HG02970 (cell line): ENCODE measurements around the gene CANT1.
"Not testable (repeated sequence)": the region's sequence is repeated elsewhere in the genome, so short reads cannot be mapped to it uniquely, and the experiment has no call there.

Experiments
- ATAC-seq: cut with Tn5 transposase; IDR thresholded peaks from one replicate; pipeline ENCODE4 v1.9.1; 2021; ENCODE audit warnings: mild to moderate bottlenecking, moderate library complexity, moderate number of reproducible peaks; ENCODE audit not compliant: unreplicated experiment, low FRiP score

CANT1 gene

DNA sequence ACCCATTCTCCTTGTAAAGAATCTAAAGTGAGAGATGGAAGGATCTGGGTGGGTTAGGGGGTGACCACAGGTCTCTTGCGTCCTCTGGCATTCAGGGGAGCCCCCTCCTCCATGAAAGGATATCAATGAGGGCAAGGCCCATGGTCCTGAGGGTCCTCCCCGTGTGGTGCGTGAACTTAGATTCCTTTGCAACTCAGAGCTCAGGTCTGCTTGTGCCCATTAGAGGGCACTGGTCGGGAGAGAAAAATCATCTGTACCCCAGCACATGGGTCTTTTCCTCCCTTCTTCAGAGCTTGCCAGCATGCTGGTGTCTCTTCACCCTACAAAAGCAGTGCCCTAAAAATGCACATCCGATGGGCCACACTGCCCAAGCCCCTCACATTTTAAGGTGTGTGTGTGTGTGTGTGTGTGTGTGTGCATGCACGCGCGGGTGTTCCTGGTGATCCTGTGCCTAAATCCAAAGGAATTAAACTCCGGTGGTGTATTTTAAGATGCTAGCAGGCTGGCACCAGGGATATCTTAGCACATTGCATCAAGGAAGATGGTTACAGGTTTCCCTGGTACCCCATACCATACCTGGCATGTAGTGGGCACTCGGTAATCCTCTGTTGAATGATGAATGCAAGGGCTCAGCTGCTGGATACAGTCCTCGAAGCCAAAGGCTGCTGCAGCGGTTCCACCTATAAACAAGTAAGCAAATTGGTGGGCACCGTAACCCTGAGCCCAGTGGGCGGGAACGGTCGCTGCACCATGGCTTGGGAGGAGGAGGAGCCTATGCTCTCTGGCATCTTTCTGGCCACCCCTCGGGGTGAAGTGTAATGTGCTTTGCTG, 19.1 kb upstream of the CANT1 start:
- no peak for ATAC-seq

DNA sequence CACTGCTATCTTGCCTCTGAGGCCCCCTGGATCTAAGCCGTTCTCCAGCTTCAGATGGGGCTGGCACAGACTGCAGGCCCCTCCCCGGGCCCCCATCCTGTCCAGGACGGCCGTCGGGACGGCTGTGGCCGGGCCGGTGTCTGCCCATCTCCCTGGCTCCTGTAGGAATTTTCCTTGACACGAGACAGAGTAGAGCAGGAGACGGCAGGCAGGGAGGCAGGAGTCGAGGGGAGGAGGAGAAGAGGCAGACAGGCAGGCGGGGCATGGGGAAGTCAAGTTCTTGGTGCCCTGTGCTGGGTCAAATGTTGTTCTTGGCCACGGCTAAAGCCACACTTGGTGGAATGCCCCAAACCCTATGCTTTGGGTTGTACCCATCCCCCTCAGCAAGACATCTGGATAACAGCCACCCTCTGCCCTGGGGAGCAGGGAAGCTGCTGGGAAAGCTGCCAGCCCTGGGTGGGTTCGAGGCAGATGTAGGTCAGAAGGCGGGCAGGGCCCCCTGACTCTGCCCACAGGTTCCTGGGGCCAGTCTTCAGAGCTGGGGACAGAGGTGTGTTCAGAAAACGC, 18.4 kb upstream of the CANT1 start:
- ATAC-seq = no peak

DNA sequence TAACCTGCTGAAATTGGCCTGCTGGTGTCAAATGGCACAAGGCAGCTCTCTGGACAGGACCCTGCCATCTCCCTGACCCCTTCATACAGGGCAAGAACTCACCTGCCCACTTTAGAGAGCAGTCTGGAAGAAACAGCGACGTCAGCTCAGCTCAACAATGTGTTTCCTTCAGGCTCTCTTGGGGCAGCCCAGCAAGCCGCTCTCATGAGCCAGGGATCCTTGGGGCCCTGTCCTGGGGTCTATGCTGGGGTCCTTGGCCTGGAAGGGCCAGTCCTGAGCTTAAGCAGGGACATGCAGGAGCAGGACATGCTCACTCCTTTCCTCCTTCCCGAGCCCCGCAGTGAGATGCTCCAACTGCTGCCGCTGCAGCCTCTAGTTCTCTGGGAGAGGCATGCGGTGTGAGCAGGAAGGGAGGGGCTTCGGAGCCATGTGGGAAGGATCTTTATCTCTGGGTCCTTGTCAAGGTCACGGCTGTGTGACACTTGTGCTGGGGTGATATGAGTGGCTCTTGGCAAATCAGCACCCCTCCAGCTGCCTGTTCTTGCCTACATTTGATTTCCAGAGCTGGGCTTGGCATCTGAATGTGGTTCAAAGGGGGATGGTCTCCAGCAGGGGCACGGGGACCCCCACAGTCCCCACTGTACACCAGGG, 17.8 kb upstream of the CANT1 start:
- ATAC-seq = no peak

DNA sequence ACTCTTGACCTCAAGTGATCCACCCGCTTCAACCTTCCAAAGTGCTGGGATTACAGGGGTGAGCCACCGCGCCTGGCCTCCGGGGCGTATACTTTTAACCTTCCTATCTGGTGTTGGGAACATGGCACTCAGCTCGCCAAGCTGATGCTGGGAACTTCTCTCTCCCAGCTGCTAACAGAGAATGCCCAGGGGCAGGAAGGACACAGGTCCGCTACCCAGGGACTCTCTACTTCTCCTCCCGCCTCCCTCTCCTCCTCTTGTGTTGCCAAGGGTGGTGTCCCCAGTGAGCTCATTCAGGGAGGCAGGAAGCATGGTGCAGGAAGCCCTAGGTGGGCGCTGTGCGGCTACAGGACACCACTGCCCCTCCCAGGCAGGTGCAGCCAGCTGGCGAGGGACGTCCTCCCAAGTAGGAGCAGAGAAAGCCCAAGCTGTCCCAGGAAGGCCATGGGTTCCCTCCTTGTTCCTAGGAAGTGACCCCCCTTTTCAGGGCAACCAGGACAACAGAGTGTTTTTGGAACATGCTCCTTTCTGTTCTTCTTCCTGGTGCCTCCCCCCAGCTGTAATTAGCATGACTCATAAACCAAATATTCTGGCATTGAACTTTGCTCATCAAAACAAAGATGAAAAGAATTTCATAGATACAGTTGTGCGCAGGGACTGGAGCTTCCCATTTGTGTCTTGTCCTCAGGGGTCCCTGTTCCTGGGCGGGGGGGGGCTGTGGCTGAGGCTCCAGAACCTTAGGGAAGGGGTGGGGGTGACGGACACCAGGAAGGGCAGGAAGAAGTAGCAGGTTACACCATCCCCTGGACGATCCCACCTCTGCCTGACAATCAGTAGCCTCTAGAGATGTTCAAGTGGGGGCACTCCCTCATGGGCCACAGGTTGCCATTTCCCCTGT, 17.1 kb upstream of the CANT1 start:
- ATAC-seq = no peak

DNA sequence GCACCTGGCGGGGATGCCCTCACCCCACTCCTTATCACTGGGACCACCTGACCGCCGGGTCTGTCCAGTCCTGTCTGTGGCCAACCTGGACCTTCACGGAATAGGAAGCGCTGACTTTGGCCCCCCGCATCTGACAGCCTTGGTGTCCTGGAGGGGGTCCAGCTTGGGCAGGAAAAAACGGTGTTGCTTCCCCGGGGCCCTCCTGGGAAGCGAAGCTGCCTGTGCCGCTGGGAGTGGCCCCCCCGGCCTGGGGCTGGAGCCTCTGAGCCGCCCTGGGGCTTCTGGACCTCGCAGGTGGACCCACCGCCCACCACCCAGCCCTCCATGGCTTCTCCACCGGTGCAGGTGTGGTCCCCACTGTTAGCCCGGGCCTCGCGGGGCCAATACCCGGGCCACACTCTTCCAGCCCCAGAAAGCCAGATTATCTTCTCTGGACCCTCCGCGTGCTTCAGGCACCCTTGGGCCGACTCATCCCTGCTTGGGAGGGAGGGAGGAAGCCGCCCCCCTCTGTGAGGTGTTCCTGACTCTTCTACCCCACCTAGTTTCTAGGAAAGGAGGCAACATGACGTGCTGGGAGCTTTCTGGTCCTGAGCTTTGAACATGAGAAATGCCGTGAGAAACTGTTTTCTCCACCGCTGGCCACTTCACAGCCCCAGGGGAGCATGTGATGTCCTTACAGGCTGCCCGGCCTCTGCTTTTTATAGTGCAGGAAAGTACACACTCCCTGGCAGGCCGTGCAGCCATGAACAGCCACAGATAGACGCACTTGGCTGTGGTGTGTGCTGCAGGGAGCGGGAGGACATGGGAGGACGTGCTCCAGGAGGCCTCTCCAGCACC, 15.6 kb upstream of the CANT1 start:
- no peak for ATAC-seq

DNA sequence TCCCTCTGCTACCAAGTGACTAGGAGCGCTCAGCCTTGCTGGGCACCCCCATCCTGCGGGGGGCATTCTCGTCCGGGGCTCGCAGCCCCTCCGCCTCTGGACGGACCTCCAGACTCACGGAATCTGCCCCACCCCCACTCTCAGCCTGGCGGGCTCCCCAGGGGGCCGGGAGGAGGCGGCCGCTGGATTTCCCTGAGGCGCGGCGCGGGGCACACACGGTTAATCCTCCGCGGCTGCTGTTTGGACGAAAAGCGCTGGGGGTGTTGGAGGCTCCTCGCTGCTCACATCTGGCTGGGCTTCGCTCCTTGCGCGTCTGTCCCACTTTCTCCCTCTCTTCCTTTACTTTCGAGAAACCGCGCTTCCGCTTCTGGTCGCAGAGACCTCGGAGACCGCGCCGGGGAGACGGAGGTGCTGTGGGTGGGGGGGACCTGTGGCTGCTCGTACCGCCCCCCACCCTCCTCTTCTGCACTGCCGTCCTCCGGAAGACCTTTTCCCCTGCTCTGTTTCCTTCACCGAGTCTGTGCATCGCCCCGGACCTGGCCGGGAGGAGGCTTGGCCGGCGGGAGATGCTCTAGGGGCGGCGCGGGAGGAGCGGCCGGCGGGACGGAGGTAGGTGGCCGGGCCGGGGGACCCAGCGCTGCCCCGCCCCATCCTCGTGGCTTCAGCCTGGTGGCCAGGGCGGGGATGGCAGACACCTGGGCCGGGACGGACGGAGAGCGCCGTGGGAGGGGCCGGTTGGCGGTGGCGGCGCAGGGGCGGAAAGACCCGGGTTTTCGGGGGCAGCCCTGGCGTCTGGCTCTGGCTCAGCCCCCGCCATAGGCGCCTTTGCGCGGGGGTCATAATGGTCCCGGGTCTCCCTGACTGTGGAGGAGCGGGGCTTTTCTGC, 14.6 kb upstream of the CANT1 start, which contains the start of gene C1QTNF1:
Gene C1QTNF1, plus strand, starts transcription at position 284 of the 886 bp plus-strand sequence. CDS start 19,800 bp downstream, outside the sequence.
- no peak for ATAC-seq

DNA sequence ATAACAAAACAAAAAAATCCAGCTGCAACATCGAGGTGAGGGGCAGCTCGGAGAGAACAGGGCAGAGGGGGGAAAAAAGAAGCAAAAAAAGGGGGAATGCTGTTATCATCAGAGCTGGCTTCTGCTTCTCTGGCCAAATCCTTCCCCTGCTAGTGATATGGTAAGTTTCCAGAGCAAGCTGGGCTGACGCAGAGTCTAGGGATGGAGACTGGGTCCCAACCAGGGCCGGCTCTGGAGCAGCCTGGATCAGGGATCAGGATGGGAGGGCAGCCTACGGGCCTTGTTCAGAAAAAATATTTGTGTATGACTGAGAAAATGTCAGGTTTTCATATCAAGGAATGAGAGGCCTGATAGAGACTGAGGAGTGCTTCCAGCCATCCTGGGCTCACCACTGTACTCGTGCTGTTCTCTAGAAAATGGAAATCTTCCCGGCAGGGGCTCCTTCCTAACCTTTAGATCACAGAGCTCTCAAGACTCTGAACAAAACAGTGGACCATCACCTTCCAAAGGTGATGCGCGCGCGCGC, 13.7 kb upstream of the CANT1 start:
- no peak for ATAC-seq

DNA sequence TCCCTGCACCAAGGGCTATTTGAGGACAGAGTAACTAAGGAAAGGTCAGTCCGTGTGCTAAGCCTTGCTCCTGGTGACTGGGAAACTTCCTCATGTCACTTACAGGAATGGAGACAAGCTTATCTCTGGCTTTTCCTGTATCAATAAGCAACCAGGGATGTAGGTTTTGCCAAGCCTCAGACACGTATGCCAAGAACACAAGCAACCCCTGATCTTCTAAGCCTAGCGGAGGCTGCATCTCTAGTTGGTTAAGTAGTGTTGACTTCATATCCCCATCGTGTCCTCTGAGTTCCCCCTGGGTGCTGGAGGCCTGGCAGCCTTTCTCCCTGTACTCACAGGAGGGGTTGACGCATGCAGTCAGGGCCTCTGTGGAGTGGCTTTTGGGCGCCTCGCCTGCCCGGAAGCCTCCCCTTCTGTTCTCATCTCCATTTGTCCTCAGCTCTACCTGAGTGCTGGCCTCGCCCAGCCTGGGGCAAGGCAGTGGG, 13.0 kb upstream of the CANT1 start:
- no peak for ATAC-seq

DNA sequence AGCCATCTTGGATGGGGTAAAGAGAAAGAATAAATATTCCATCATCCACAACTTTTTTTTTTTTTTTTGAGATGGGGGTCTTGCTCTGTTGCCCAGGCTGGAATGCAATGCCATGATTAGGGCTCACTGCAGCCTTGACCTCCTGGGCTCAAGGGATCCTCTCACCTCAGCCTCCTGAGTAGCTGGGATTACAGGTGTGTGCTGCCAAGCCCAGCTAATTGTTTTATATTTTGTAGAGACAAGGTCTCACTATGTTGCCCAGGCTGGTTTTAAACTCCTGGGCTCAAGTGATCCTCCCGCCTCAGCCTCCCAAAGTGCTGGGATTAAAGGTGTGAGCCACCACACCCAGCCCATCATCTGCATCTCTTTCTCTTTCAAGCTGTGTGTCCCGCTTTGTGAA, 12.4 kb upstream of the CANT1 start:
- ATAC-seq = not testable (repeated sequence)

DNA sequence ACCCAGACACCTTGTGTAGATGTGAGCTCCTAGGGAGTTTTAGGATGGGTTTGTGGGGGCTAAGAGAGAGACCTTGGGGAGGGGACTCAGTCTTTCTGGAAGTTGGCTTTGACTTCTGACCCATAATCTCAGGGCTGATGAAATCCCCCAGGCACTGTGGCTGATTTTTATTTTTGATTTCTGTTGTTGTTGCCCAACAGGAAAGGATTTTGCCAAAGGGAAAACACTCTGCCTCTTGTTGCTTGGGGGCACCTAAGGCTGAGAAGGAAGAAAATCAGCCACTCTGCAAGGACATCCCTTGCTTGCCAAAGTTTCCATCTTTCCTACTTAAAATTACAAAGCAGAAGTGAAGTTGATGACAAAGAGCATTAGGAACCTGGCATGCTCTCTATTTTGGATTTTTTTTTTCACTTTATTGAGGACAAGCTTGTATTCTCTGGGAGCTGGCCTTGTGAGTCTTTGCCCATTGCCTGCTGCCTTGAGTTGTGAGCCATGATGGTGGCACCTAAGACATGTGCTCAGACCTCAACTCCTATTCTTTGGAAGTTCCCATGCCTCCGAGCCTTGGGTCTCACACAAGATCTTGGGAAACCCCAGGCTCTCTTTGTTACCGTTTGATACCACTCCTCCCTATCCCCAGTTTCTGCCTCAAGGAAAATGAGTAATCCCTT, 11.2 kb upstream of the CANT1 start:
- ATAC-seq = no peak

DNA sequence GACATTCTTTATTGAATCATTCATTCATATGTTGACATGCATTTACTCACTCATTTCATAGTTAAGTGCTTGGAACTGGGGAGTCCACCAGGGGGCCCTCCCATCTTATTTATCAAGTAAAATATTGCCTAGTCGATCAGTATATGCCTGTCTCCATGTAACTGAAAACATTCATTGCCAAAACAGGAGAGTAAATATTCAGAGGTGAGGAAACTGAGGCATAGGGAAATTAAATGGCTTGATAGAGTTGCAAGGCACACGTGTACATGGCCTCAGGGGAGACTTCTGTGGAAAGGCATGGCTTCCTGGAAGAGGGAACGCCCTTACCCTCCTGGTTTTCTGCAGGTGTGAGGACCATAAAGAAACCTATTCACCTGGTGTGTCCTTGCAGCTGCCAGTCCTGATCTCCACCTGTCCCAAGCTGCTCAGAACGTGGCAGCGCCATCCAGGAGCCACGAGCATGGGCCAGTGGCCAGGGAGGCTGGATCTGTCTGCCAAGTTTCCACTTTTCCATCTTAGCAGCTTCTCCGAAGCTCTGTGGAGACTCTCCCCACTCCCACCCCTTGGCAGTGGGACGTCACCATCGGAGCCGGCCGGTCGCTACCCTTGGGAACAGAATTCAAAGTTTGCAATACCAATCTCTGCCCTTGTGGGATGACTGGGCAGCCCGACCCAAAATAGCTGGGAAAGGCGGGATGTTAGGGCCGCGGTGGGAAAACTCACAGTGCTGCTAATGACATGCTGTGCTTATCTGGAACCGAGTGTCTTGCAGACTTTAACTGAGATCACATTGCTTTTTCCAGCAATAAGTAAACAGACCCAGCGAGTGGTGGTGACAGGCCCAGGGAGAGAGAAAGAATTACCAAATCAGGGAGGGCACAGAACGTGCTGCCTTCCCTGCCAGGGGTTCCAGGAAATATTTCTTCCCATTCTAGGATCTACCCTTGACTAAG, 10.3 kb upstream of the CANT1 start:
- ATAC-seq = no peak

DNA sequence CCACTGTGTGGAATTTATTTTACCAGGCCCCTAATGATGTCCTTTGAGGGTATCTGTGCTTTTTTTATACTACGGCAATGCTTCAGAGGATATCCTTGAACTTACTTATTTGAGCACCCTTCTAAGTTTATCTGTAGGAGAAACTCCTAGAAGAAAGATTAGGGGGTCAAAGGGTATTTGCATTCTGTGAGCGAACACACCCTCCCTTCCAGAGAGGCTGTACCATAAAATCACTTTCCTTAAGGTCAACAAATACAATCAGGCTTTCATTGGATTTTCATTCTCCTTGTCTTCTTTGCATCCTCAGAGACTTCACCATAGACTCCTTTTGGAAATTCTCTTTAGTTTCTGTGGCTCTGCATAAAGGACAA, 9.7 kb upstream of the CANT1 start:
- ATAC-seq = no peak

DNA sequence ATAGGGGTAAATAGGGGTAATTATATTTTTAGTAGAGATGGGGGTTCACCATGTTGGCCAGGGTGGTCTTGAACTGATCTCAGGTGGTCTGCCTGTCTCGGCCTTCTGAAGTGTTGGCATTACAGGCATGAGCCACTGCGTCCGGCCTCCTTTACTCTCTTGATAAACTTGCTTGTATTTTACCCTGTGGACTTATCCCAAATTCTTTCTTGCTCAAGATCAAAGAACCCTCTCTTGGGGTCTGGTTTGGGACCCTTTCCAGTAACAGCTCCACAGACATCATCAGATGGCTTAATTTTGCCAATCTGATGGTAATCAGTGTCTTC, 8.8 kb upstream of the CANT1 start:
- ATAC-seq = no peak

DNA sequence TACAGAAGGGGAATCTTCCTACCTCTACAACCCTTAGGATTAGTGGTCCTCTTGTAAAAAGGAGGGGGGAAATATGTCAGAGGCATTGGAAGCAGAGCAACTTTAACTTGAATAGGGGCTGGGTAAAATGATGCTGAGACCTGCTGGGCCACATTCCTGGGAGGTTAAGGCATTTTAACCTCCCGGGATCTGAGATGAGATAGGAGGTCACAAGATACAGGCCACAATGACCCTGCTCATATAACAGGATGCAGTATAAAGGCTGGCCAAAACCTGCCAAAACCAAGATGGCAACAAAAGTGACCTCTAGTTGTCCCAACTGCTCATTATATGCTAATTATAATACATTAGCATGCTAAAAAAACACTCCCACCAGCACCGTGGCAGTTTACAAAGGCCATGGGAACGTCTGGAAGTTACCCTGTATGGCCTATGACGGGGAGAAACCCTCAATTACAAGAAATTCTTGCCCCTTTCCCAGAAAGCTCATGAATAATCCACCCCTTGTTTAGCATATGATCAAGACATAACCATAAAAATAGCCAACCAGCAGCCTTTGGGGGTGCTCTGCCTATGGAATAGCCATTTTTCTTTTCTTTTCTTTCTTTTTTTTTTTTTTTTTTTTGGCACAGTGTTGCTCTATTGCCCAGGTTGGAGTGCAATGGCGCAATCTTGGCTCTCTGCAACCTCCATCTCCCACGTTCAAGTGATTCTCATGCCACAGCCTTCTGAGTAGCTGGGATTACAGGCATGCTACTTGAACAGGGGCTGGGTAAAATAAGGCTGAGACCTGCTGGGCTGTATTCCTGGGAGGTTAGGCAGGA, 8.2 kb upstream of the CANT1 start:
- ATAC-seq = no peak

DNA sequence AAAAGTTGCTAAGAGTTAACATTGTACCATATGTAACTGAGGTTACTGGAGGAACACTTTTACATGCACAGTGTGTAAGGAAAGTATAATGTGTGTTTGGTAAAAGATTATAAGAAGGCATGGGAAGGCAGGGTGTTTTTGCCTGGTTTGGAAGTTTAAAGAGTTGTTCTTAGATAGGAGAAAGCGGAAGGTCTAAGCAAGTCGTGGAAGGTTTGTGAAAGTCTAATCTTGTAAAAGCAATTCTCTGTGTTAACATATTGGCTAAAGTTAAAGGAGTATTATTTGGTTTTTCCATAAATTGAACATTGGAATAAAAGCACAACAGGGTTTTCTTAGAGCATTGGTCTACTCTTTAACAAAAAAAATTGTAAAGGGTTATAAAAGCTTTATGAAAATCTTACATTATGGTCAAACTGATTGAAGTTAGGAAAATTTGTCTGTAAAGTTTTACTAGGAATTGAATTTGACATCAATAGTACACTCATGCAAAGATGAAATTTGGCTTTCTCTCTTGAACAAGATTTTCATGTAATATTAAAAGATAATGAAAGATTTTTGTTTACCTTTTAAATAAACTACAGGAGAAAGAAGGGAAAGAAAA, 4.7 kb upstream of the CANT1 start:
- no peak for ATAC-seq
